GM23338 (cell line): ENCODE results near the gene GCK. TPM values are rescaled to one million over a fixed set of nuclear protein-coding genes. Genes with fewer than 3 reads are reported as not detected.

ENCODE experiments used
- ATAC-seq: fragments of 200-7000 bp; cut with Tn5 transposase; 3 replicates; pipeline ENCODE4 v1.9.1; 2020
- DNase-seq: peaks from one replicate; pipeline ENCODE4 v3.0.0-alpha.2; 2015; ENCODE audit warnings: low spot score
- H2AFZ ChIP-seq: fragments of 200-600 bp; sonication (generic); 2 replicates; pipeline ENCODE4 v1.8.0; 2016; ENCODE audit warnings: antibody characterized with exemption, mild to moderate bottlenecking, moderate library complexity
- H3F3A ChIP-seq: fragments of 200-600 bp; sonication (generic); replicated peaks from 2 replicates; pipeline ENCODE4 v1.8.0; 2017; ENCODE audit warnings: antibody characterized with exemption, mixed run types, low read depth
- H3K27ac ChIP-seq: fragments of 200-600 bp; sonication (generic); 2 replicates; pipeline ENCODE4 v1.6.1; 2016; ENCODE audit warnings: low read depth
- H3K27me3 ChIP-seq: fragments of 200-600 bp; sonication (generic); 2 replicates; pipeline ENCODE4 v1.8.0; 2016; ENCODE audit warnings: mild to moderate bottlenecking, mixed run types, moderate library complexity; ENCODE audit not compliant: insufficient read depth
- H3K36me3 ChIP-seq: fragments of 200-600 bp; sonication (generic); 2 replicates; pipeline ENCODE4 v1.8.0; 2016; ENCODE audit warnings: mild to moderate bottlenecking; ENCODE audit not compliant: insufficient read depth
- H3K4me1 ChIP-seq: fragments of 200-600 bp; sonication (generic); 2 replicates; pipeline ENCODE4 v1.8.0; 2016; ENCODE audit warnings: mild to moderate bottlenecking, moderate library complexity; ENCODE audit not compliant: insufficient read depth
- H3K4me2 ChIP-seq: fragments of 200-600 bp; sonication (generic); 2 replicates; pipeline ENCODE4 v1.7.1; 2017; ENCODE audit warnings: mixed run types
- H3K4me3 ChIP-seq: fragments of 200-600 bp; sonication (generic); 2 replicates; pipeline ENCODE4 v1.6.1; 2016; ENCODE audit warnings: mixed run types
- H3K79me2 ChIP-seq: fragments of 200-600 bp; sonication (generic); replicated peaks from 2 replicates; pipeline ENCODE4 v1.8.0; 2017; ENCODE audit warnings: mild to moderate bottlenecking; ENCODE audit not compliant: insufficient read depth
- H3K9me2 ChIP-seq: fragments of 200-600 bp; sonication (generic); 2 replicates; pipeline ENCODE4 v1.8.0; 2017; ENCODE audit not compliant: insufficient read depth
- H4K20me1 ChIP-seq: fragments of 200-600 bp; sonication (generic); replicated peaks from 2 replicates; pipeline ENCODE4 v1.8.0; 2017; ENCODE audit warnings: mild to moderate bottlenecking; ENCODE audit not compliant: insufficient read depth
- H3K27ac Mint-ChIP-seq: 2 replicates; pipeline ENCODE4 v1.8.0; 2020; ENCODE audit warnings: inconsistent platforms, mild to moderate bottlenecking, moderate library complexity, mixed read lengths
- H3K27me3 Mint-ChIP-seq: 3 replicates; pipeline ENCODE4 v1.8.0; 2022; ENCODE audit warnings: low read depth, mild to moderate bottlenecking, moderate library complexity, mixed read lengths, inconsistent platforms; ENCODE audit not compliant: insufficient read depth, poor library complexity
- H3K36me3 Mint-ChIP-seq: 3 replicates; pipeline ENCODE4 v1.8.0; 2021; ENCODE audit warnings: low read depth, mild to moderate bottlenecking, inconsistent platforms, moderate library complexity, mixed read lengths
- H3K4me1 Mint-ChIP-seq: 3 replicates; pipeline ENCODE4 v1.8.0; 2020; ENCODE audit warnings: mild to moderate bottlenecking, inconsistent platforms, mixed read lengths
- H3K4me3 Mint-ChIP-seq: 3 replicates; pipeline ENCODE4 v1.8.0; 2021; ENCODE audit warnings: moderate library complexity, mild to moderate bottlenecking, inconsistent platforms, mixed read lengths
- H3K9me3 Mint-ChIP-seq: 3 replicates; pipeline ENCODE4 v1.8.0; 2020; ENCODE audit warnings: moderate library complexity, mild to moderate bottlenecking, inconsistent platforms, mixed read lengths
- JUNB ChIP-seq: IDR thresholded peaks from one replicate; pipeline ENCODE4 v1.6.1; 2016; ENCODE audit warnings: antibody characterized with exemption; ENCODE audit not compliant: unreplicated experiment
- POLR2AphosphoS5 ChIP-seq: IDR thresholded peaks from 2 replicates; pipeline ENCODE4 v1.6.1; 2016; ENCODE audit warnings: antibody characterized with exemption, low read depth
- ZNF331 ChIP-seq: fragments of 250-450 bp; sonication (Bioruptor Pico); IDR thresholded peaks from 2 replicates; pipeline ENCODE4 v1.5.0; 2020; ENCODE audit warnings: low read depth, mild to moderate bottlenecking, moderate library complexity
- ZNF462 ChIP-seq: fragments of 250-450 bp; sonication (Bioruptor Pico); IDR thresholded peaks from 2 replicates; pipeline ENCODE4 v1.5.0; 2020; ENCODE audit warnings: mild to moderate bottlenecking, moderate library complexity
- polyA plus RNA-seq: library from polyadenylated mRNA; unstranded; fragments of >200 nt; fragmentation: Nextera tagmentation; extraction: Ambion mirVana; gene quantifications from 2 replicates; pipeline ENCODE4 v1.2.1, GENCODE V29; 2016
- total RNA-seq: library from RNA; depleted of rRNA; stranded (reverse); fragments of >200 nt; shearing (Covaris generic); gene quantifications from 2 replicates; pipeline ENCODE4 v1.2.3, GENCODE V29; 2014
- TF ChIP-seq, protein P1 (sequence below): IDR thresholded peaks from 2 replicates; pipeline ENCODE4 v1.6.1; 2016; ENCODE audit warnings: antibody characterized with exemption

Gene GCK
- total and polyA plus RNA-seq, 2 experiments from 2014 or later: 6.1 to 7.3 TPM

GRCh38 chr7:44184206-44184872, 4.9 kb downstream of the GCK start:
- Histone ChIP-seq H3K9me2 (0 out of 2 replicates have a peak, but pooled peaks cover 12% of the 10 kb centered on the region), H3K36me3 (no peaks in the 10 kb centered on the region), H4K20me1 (no peaks in the 10 kb centered on the region), H3K79me2 (no peaks in the 10 kb centered on the region), H3K27me3 (no peaks in the 10 kb centered on the region), H2AFZ (no peak overlapping the region), H3F3A (no peaks in the 10 kb centered on the region), H3K4me2 (no peak overlapping the region), H3K4me3 (no peak overlapping the region), H3K4me1 (no peaks in the 10 kb centered on the region), H3K27ac (no peak overlapping the region)
- TF ChIP-seq ZNF331: no peak
- TF ChIP-seq, protein P1, sequence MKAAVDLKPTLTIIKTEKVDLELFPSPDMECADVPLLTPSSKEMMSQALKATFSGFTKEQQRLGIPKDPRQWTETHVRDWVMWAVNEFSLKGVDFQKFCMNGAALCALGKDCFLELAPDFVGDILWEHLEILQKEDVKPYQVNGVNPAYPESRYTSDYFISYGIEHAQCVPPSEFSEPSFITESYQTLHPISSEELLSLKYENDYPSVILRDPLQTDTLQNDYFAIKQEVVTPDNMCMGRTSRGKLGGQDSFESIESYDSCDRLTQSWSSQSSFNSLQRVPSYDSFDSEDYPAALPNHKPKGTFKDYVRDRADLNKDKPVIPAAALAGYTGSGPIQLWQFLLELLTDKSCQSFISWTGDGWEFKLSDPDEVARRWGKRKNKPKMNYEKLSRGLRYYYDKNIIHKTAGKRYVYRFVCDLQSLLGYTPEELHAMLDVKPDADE: no peak
- TF ChIP-seq JUNB: no peak
- TF ChIP-seq ZNF462 (CRISPR knock-in tag): no peak
- TF ChIP-seq POLR2AphosphoS5: no peak
- peaks cover 20% of the 10 kb centered on the region for H3K4me1 Mint-ChIP-seq
- DNase-seq: no peak
- no peak overlapping the region for H3K4me3 Mint-ChIP-seq
- H3K27me3 Mint-ChIP-seq: peaks cover 13% of the 10 kb centered on the region
- H3K27ac Mint-ChIP-seq: no peak overlapping the region
- H3K36me3 Mint-ChIP-seq: no peaks in the 10 kb centered on the region; the same call in 2 of the 3 replicates
- ATAC-seq: peak; percentile 63
- peaks cover 13% of the 10 kb centered on the region for H3K9me3 Mint-ChIP-seq
